ENCODE results near the gene CENPT. TPM values are rescaled to one million over a fixed set of nuclear protein-coding genes. Genes with fewer than 3 reads are reported as not detected.
A peak's percentile ranks its signal among the peaks of the same experiment; 100 is the strongest.

CENPT gene
- total and polyA plus RNA-seq, 2 of the 13 experiments (the other 11 are each of a cell fraction or from before 2014, with no cell fraction given), result 40.9 to 43.3 TPM

GRCh38 chr16:67855789-67856188 lies 8.3 kb upstream of the CENPT start:
- Histone ChIP-seq H3K9ac (ENCODE audit: insufficient read depth, low read depth, low read length) (no peak overlapping the region; the same call in 1 of the 2 replicates), H3K36me3 (replicated peaks in 1 of 2; ENCODE audit: control insufficient read depth in 1 of 2, insufficient read depth in 2 of 2, low read length in 2 of 2) (peaks cover 4 to 20% of the 10 kb centered on the region in 2 experiments; a peak in 4 of 5 replicates), H3K4me2 (ENCODE audit: low read depth, low read length) (no peak overlapping the region), H2AFZ (ENCODE audit: low read length) (no peak overlapping the region), H3K79me2 (ENCODE audit: insufficient read depth, low read length) (peaks cover 90% of the 10 kb centered on the region), H3K27ac (ENCODE audit: extremely low read length, insufficient read depth, low read length) (peak overlapping the region; percentile 20), H3K9me3 (ENCODE audit: low read length) (no peaks in the 10 kb centered on the region), H3K4me3 (replicated peaks in 1 of 3; ENCODE audit: insufficient read depth in 1 of 3, low read depth in 2 of 3, low read length in 3 of 3) (no peak overlapping the region), H4K20me1 (ENCODE audit: insufficient read depth, low read length) (peaks cover 61% of the 10 kb centered on the region), H3K27me3 (ENCODE audit: control insufficient read depth in 1 of 2, insufficient read depth in 2 of 2, low read length in 2 of 2) (no peaks in the 10 kb centered on the region), H3K4me1 (ENCODE audit: insufficient read depth, low read length) (peaks cover 64% of the 10 kb centered on the region)
- 87% methylated on average over 10 of the region's 10 CpGs for WGBS (ENCODE audit: low lambda C conversion rate)
- ChIA-PET CTCF (ENCODE audit: low intra/inter-chr PET ratio, low total read pairs) (no interaction called here), POLR2A (interaction anchor here (0.6 to 3.3 kb wide), 3 partner anchors 9 to 235 kb away, joined by 3 to 15 read pairs (median 7); partner anchors contain the start of gene NUTF2)
- in situ Hi-C loops (cut with HindIII; ENCODE audit: extremely low pct_ligation_motif_present, low pct_unique_long_range_greater_than_20kb), result no loop called here
- DNase-seq (ENCODE audit: low spot score), result no peak
- BruUV-seq (replicated peaks), result no TSS peak
- TF ChIP-seq CAMTA2 (CRISPR knock-in tag; IDR thresholded peaks at IDR 0.05; ENCODE audit: borderline replicate concordance), result no peak
- no peak for TF ChIP-seq ZNF343 (CRISPR knock-in tag; IDR thresholded peaks at IDR 0.05)
- TF ChIP-seq ATRX (CRISPR knock-in tag; IDR thresholded peaks at IDR 0.05; ENCODE audit: borderline replicate concordance), result no peak
- TF ChIP-seq ZBTB38 (CRISPR knock-in tag; IDR thresholded peaks at IDR 0.05), result 0 out of 2 replicates have a peak, but pooled peaks have one; percentile 32
- no peak for TF ChIP-seq POGK (CRISPR knock-in tag; conservative IDR thresholded peaks at IDR 0.05)
- TF ChIP-seq FOXO1 (CRISPR knock-in tag; IDR thresholded peaks at IDR 0.05), result no peak
- TF ChIP-seq NFYC (CRISPR knock-in tag; IDR thresholded peaks at IDR 0.05), result no peak
- TF ChIP-seq ZFAT (CRISPR knock-in tag; conservative IDR thresholded peaks at IDR 0.05), result no peak
- intact Hi-C loops (cut with micrococcal nuclease; ENCODE audit: unreplicated experiment), result no loop called here
- no peak for FAIRE-seq
- no peak for ATAC-seq
